ENCODE measurements around the gene MS4A10. TPM values are rescaled to one million over a fixed set of nuclear protein-coding genes. Genes with fewer than 3 reads are reported as not detected.
"Not testable (repeated sequence)": the region's sequence is repeated elsewhere in the genome, so short reads cannot be mapped to it uniquely, and the experiment has no call there.

MS4A10 gene
- total RNA-seq, 1 donor from 2014 or later, result not detected

GRCh38 chr11:60753309-60753708 lies 31.8 kb upstream of the MS4A10 start:
- CTCF ChIA-PET, result interaction anchor here (1.4 kb wide), 1 partner anchor 9 kb away, joined by 5 read pairs; no protein-coding TSS in a partner anchor
- no peaks in the 10 kb centered on the region for H3K9me3 Mint-ChIP-seq
- ATAC-seq (ENCODE audit: low read depth) (no peak), DNase-seq (no peak)
- POLR2A ChIA-PET, result no interaction called here
- no peaks in the 10 kb centered on the region for H3K36me3 Mint-ChIP-seq (ENCODE audit: low read depth)
- no peak overlapping the region for H3K4me3 Mint-ChIP-seq
- intact Hi-C loops (cut with micrococcal nuclease), result loop anchor here (10.0 kb wide), 1 partner anchor 49 kb away; no protein-coding TSS in a partner anchor
- peaks cover 19% of the 10 kb centered on the region for H3K27me3 Mint-ChIP-seq
- TF ChIP-seq CTCF (IDR thresholded peaks at IDR 0.05), result no peak
- no peak overlapping the region for H3K27ac Mint-ChIP-seq
- no peaks in the 10 kb centered on the region for H3K4me1 Mint-ChIP-seq

DNA sequence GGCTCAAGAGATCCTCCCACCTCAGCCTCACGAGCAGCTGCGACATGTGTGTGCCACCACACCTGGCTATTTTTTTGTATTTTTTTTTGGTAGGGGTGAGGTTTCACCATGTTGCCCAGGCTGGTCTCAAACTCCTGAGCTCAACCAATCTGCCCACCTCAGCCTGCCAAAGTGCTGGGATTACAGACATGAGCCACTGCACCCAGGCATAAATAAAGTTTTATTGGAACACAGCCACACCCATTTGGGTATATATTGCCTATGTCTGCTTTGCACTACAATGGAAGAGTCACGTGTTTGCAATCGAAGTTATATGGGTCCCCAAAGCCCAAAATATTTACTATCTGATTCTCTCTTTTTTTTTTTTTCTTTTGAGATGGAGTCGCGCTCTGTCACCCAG lies 30.2 kb upstream of the MS4A10 start:
- no peaks in the 10 kb centered on the region for H3K9me3 Mint-ChIP-seq
- H3K27me3 Mint-ChIP-seq, result peaks cover 25% of the 10 kb centered on the region
- H3K27ac Mint-ChIP-seq, result no peak overlapping the region
- intact Hi-C loops (cut with micrococcal nuclease), result loop anchor here (10.0 kb wide), 1 partner anchor 50 kb away; no protein-coding TSS in a partner anchor
- no peaks in the 10 kb centered on the region for H3K36me3 Mint-ChIP-seq (ENCODE audit: low read depth)
- POLR2A ChIA-PET, result no interaction called here
- CTCF ChIA-PET, result no interaction called here
- H3K4me1 Mint-ChIP-seq, result peaks cover 11% of the 10 kb centered on the region
- TF ChIP-seq CTCF (IDR thresholded peaks at IDR 0.05), result no peak
- no peak overlapping the region for H3K4me3 Mint-ChIP-seq
- DNase-seq (no peak), ATAC-seq (ENCODE audit: low read depth) (no peak)

- CTCF ChIA-PET, result interaction anchor here (1.3 to 1.7 kb wide), 3 partner anchors 20 to 408 kb away, joined by 5 to 12 read pairs (median 6); no protein-coding TSS in a partner anchor
- ATAC-seq (ENCODE audit: low read depth), result peak; percentile 50
- no peaks in the 10 kb centered on the region for H3K9me3 Mint-ChIP-seq
- DNase-seq, result no peak
- H3K4me1 Mint-ChIP-seq, result peaks cover 18% of the 10 kb centered on the region
- TF ChIP-seq CTCF (IDR thresholded peaks at IDR 0.05), result no peak
- POLR2A ChIA-PET, result no interaction called here
- no peaks in the 10 kb centered on the region for H3K36me3 Mint-ChIP-seq (ENCODE audit: low read depth)
- H3K4me3 Mint-ChIP-seq, result no peak within 1 kb of the TSS
- no peak within 1 kb of the TSS for H3K27ac Mint-ChIP-seq
- intact Hi-C loops (cut with micrococcal nuclease), result loop anchor here (2.0 to 10.0 kb wide), 2 partner anchors 52 to 492 kb away; no protein-coding TSS in a partner anchor
- H3K27me3 Mint-ChIP-seq, result peaks cover 29% of the 10 kb centered on the region
Measured at GRCh38 chr11:60756307-60757032, 28.7 kb upstream of the MS4A10 start, which contains the start of gene MS4A15. Gene MS4A15, plus strand, starts transcription at chr11:60756867. Its CDS starts 6,867 bp downstream, at chr11:60763734.

GRCh38 chr11:60757231-60757800 lies 27.8 kb upstream of the MS4A10 start:
- TF ChIP-seq CTCF (IDR thresholded peaks at IDR 0.05), result no peak
- H3K4me3 Mint-ChIP-seq, result no peak overlapping the region
- POLR2A ChIA-PET, result no interaction called here
- H3K36me3 Mint-ChIP-seq (ENCODE audit: low read depth), result no peaks in the 10 kb centered on the region
- no peak for DNase-seq
- peaks cover 25% of the 10 kb centered on the region for H3K4me1 Mint-ChIP-seq
- H3K27me3 Mint-ChIP-seq, result peaks cover 23% of the 10 kb centered on the region
- intact Hi-C loops (cut with micrococcal nuclease), result loop anchor here (2.0 to 10.0 kb wide), 2 partner anchors 53 to 493 kb away; no protein-coding TSS in a partner anchor
- no peaks in the 10 kb centered on the region for H3K9me3 Mint-ChIP-seq
- no peak overlapping the region for H3K27ac Mint-ChIP-seq
- CTCF ChIA-PET, result interaction anchor here (1.3 to 1.7 kb wide), 4 partner anchors 18 to 409 kb away, joined by 5 to 12 read pairs (median 6); no protein-coding TSS in a partner anchor
- no peak for ATAC-seq (ENCODE audit: low read depth)

- ATAC-seq (ENCODE audit: low read depth); H3K36me3 Mint-ChIP-seq (ENCODE audit: low read depth); DNase-seq; POLR2A ChIA-PET; H3K9me3 Mint-ChIP-seq; H3K27ac Mint-ChIP-seq; H3K4me3 Mint-ChIP-seq: not testable (repeated sequence)
- CTCF ChIA-PET, result interaction anchor here (1.4 kb wide), 1 partner anchor 17 kb away, joined by 6 read pairs; no protein-coding TSS in a partner anchor
- intact Hi-C loops (cut with micrococcal nuclease), result loop anchor here (10.0 kb wide), 1 partner anchor 54 kb away; no protein-coding TSS in a partner anchor
- Mint-ChIP-seq H3K4me1 (peaks cover 39% of the 10 kb centered on the region), H3K27me3 (peaks cover 15% of the 10 kb centered on the region)
Measured at GRCh38 chr11:60758671-60759070, 26.5 kb upstream of the MS4A10 start.

- Mint-ChIP-seq H3K4me1 (peaks cover 49% of the 10 kb centered on the region), H3K27me3 (peaks cover 15% of the 10 kb centered on the region)
- H3K4me3 Mint-ChIP-seq; DNase-seq; H3K27ac Mint-ChIP-seq; H3K36me3 Mint-ChIP-seq (ENCODE audit: low read depth); POLR2A ChIA-PET; H3K9me3 Mint-ChIP-seq; ATAC-seq (ENCODE audit: low read depth): not testable (repeated sequence)
- intact Hi-C loops (cut with micrococcal nuclease), result loop anchor here (5.0 to 10.0 kb wide), 5 partner anchors 55 to 1142 kb away; partner anchors contain the start of genes OSBP and SLC15A3
- CTCF ChIA-PET, result interaction anchor here (7.3 kb wide), 1 partner anchor 17 kb away, joined by 86 read pairs; no protein-coding TSS in a partner anchor
Measured at GRCh38 chr11:60759438-60760225, 25.5 kb upstream of the MS4A10 start.
